ENCODE results near the gene CD34. TPM values are rescaled to one million over a fixed set of nuclear protein-coding genes. Genes with fewer than 3 reads are reported as not detected.

CD34 gene
- total RNA-seq, 1 experiment from 2014 or later: 0.96 TPM

GRCh38 chr1:207876131-207876530 lies 34.8 kb downstream of the CD34 start:
- DNase-seq (ENCODE audit: low read depth): no peak

GRCh38 chr1:207875532-207875931 lies 35.4 kb downstream of the CD34 start:
- no peak for DNase-seq (ENCODE audit: low read depth)

- DNase-seq (ENCODE audit: low read depth): peak; percentile 64
Observed at GRCh38 chr1:207873055-207873890, 37.7 kb downstream of the CD34 start.

- DNase-seq (ENCODE audit: low read depth): no peak
Observed at GRCh38 chr1:207872621-207873020, 38.3 kb downstream of the CD34 start.

- DNase-seq (ENCODE audit: low read depth): no peak
Observed at GRCh38 chr1:207871117-207871649, 39.7 kb downstream of the CD34 start.

- no peak for DNase-seq (ENCODE audit: low read depth)
Observed at GRCh38 chr1:207870306-207871031, 40.5 kb downstream of the CD34 start.

GRCh38 chr1:207869859-207870258 lies 41.1 kb downstream of the CD34 start:
- no peak for DNase-seq (ENCODE audit: low read depth)

GRCh38 chr1:207868774-207869721 lies 41.9 kb downstream of the CD34 start:
- DNase-seq (ENCODE audit: low read depth): peak; percentile 70

- no peak for DNase-seq (ENCODE audit: low read depth)
Observed at GRCh38 chr1:207868251-207868773, 42.6 kb downstream of the CD34 start.

- DNase-seq (ENCODE audit: low read depth): no peak
Observed at GRCh38 chr1:207867136-207868109, 43.5 kb downstream of the CD34 start.

- no peak for DNase-seq (ENCODE audit: low read depth)
Observed at GRCh38 chr1:207866471-207867135, 44.3 kb downstream of the CD34 start.

- DNase-seq (ENCODE audit: low read depth): no peak
Observed at GRCh38 chr1:207863893-207864535, 46.9 kb downstream of the CD34 start.

- DNase-seq (ENCODE audit: low read depth): no peak
Observed at GRCh38 chr1:207862241-207862787, 48.6 kb downstream of the CD34 start.

- no peak for DNase-seq (ENCODE audit: low read depth)
Observed at GRCh38 chr1:207861442-207862177, 49.3 kb downstream of the CD34 start.

GRCh38 chr1:207860531-207860930 lies 50.4 kb downstream of the CD34 start:
- no peak for DNase-seq (ENCODE audit: low read depth)

- no peak for DNase-seq (ENCODE audit: low read depth)
Observed at GRCh38 chr1:207858806-207859205, 52.1 kb downstream of the CD34 start.

GRCh38 chr1:207858281-207858680 lies 52.6 kb downstream of the CD34 start:
- no peak for DNase-seq (ENCODE audit: low read depth)

GRCh38 chr1:207857447-207857846 lies 53.5 kb downstream of the CD34 start:
- no peak for DNase-seq (ENCODE audit: low read depth)

Data from RPMI7951 (cell line).